H1 (cell line): ENCODE results near the gene COG4. TPM values are rescaled to one million over a fixed set of nuclear protein-coding genes. Genes with fewer than 3 reads are reported as not detected.

Experiments used
- CTCF ChIA-PET: fragments of 300-600 bp; sonication (Branson Sonifier 250); formaldehyde crosslinking; loops from one replicate; lab custom pipeline; 2021; ENCODE audit not compliant: partially characterized antibody; lab: Charles Lee
- POLR2A ChIA-PET: fragments of 300-600 bp; sonication (Branson Sonifier 250); formaldehyde crosslinking; loops from one replicate; lab custom pipeline; 2021; ENCODE audit warnings: inconsistent platforms; ENCODE audit not compliant: partially characterized antibody; lab: Charles Lee
- DNase-seq, 2 experiments: peaks; one replicate each; pipeline versions ENCODE4 v3.0.0 to v3.0.0-alpha.2; 2010 to 2022; ENCODE audit warnings: low spot score in 2 of 2, low read depth in 1 of 2, mixed read lengths in 1 of 2
- FAIRE-seq: peaks from 2 replicates; lab custom pipeline; 2011; peaks lifted over from hg19 to GRCh38; lab: Jason Lieb, UNC
- H2AFZ ChIP-seq: 2 replicates; pipeline ENCODE4 v1.8.1; 2012; ENCODE audit warnings: low read length, inconsistent platforms
- H2AK5ac ChIP-seq: 2 replicates; pipeline ENCODE4 v1.6.1; 2013; ENCODE audit warnings: low read depth, low read length
- H2BK120ac ChIP-seq: replicated peaks from 2 replicates; pipeline ENCODE3; 2013; ENCODE audit warnings: low read depth, low read length, inconsistent platforms
- H2BK12ac ChIP-seq: 2 replicates; pipeline ENCODE4 v1.6.1; 2013; ENCODE audit warnings: low read depth, low read length
- H2BK15ac ChIP-seq: 2 replicates; pipeline ENCODE4 v1.6.1; 2013; ENCODE audit warnings: low read length
- H2BK20ac ChIP-seq: 2 replicates; pipeline ENCODE4 v1.6.1; 2013; ENCODE audit warnings: low read length
- H2BK5ac ChIP-seq: 2 replicates; pipeline ENCODE4 v1.6.1; 2013; ENCODE audit warnings: low read depth, low read length
- H3K14ac ChIP-seq: 2 replicates; pipeline ENCODE4 v1.6.1; 2013; ENCODE audit warnings: inconsistent platforms; ENCODE audit not compliant: insufficient read length
- H3K18ac ChIP-seq: 2 replicates; pipeline ENCODE4 v1.6.1; 2013; ENCODE audit warnings: low read length; ENCODE audit errors: extremely low read depth
- H3K23ac ChIP-seq: 2 replicates; pipeline ENCODE4 v1.6.1; 2013; ENCODE audit warnings: inconsistent platforms; ENCODE audit not compliant: insufficient read length
- H3K23me2 ChIP-seq: 2 replicates; pipeline ENCODE4 v1.6.1; 2013; ENCODE audit warnings: low read depth, low read length
- H3K27ac ChIP-seq: 2 replicates; pipeline ENCODE4 v1.6.1; 2011; ENCODE audit warnings: low read depth, low read length, inconsistent platforms
- H3K27me3 ChIP-seq, 4 experiments: replicated peaks in 1 of 4; 1 replicate in 1 of 4; 2 replicates in 3 of 4; pipeline versions ENCODE4 v1.6.1 to v1.8.1; 2011 to 2013; ENCODE audit warnings: low read length in 3 of 4, mild to moderate bottlenecking in 3 of 4, inconsistent platforms in 2 of 4, mixed read lengths in 2 of 4, moderate library complexity in 1 of 4; ENCODE audit not compliant: control insufficient read depth in 3 of 4, insufficient read depth in 3 of 4; ENCODE audit errors: extremely low read depth in 1 of 4
- H3K36me3 ChIP-seq, 4 experiments: 2 replicates each; pipeline versions ENCODE4 v1.6.1 to v1.8.1; 2011 to 2013; ENCODE audit warnings: mild to moderate bottlenecking in 4 of 4, low read length in 3 of 4, moderate library complexity in 2 of 4, control low read depth in 1 of 4, inconsistent platforms in 1 of 4; ENCODE audit not compliant: insufficient read depth in 4 of 4, control insufficient read depth in 2 of 4
- H3K4ac ChIP-seq: replicated peaks from 2 replicates; pipeline ENCODE3; 2013; ENCODE audit warnings: low read length, low read depth, mixed read lengths, inconsistent platforms; ENCODE audit not compliant: insufficient read length
- H3K4me1 ChIP-seq, 4 experiments: replicated peaks in 1 of 4; 1 replicate in 1 of 4; 2 replicates in 3 of 4; pipeline versions ENCODE4 v1.6.1 to v1.8.1; 2011 to 2013; ENCODE audit warnings: low read length in 3 of 4, inconsistent platforms in 2 of 4, mixed read lengths in 1 of 4; ENCODE audit not compliant: insufficient read depth in 4 of 4, control insufficient read depth in 3 of 4
- H3K4me2 ChIP-seq, 2 experiments: 2 replicates each; pipeline versions ENCODE4 v1.6.1 to v1.8.1; 2011 to 2013; ENCODE audit warnings: low read depth in 2 of 2, low read length in 2 of 2, control low read depth in 1 of 2, inconsistent platforms in 1 of 2, mild to moderate bottlenecking in 1 of 2; ENCODE audit not compliant: insufficient read depth in 1 of 2
- H3K4me3 ChIP-seq, 4 experiments: fragments of 200-600, 300-600 bp in 1 of 4; sonication (generic), shearing (Covaris generic), sonication (Bioruptor Twin) in 1 of 4; 2 replicates each; pipeline versions ENCODE4 v1.5.1 to v1.8.1; 2011 to 2016; ENCODE audit warnings: low read length in 4 of 4, low read depth in 3 of 4, control low read depth in 2 of 4, inconsistent platforms in 2 of 4, mild to moderate bottlenecking in 2 of 4, mixed read lengths in 1 of 4, moderate library complexity in 1 of 4; ENCODE audit not compliant: insufficient read depth in 2 of 4; ENCODE audit errors: extremely low read depth in 1 of 4
- H3K56ac ChIP-seq: replicated peaks from 2 replicates; pipeline ENCODE3; 2013; ENCODE audit warnings: low read depth, mild to moderate bottlenecking, mixed read lengths, low read length, inconsistent platforms; ENCODE audit not compliant: insufficient read length
- H3K79me1 ChIP-seq: 2 replicates; pipeline ENCODE4 v1.6.1; 2013; ENCODE audit warnings: low read depth, low read length, control low read depth
- H3K79me2 ChIP-seq, 2 experiments: 2 replicates each; pipeline versions ENCODE4 v1.6.1 to v1.8.1; 2012 to 2013; ENCODE audit warnings: low read length in 2 of 2, mild to moderate bottlenecking in 2 of 2, inconsistent platforms in 1 of 2; ENCODE audit not compliant: insufficient read depth in 2 of 2, control insufficient read depth in 1 of 2
- H3K9ac ChIP-seq, 4 experiments: replicated peaks in 1 of 4; 1 replicate in 1 of 4; 2 replicates in 3 of 4; pipeline versions ENCODE4 v1.6.1 to v1.8.1; 2011 to 2013; ENCODE audit warnings: low read depth in 3 of 4, low read length in 3 of 4, control low read depth in 2 of 4, mild to moderate bottlenecking in 2 of 4, moderate library complexity in 2 of 4, inconsistent platforms in 1 of 4; ENCODE audit errors: extremely low read depth in 1 of 4
- H3K9me3 ChIP-seq, 2 experiments: 2 replicates each; pipeline versions ENCODE4 v1.6.1 to v1.8.1; 2012 to 2013; ENCODE audit warnings: mild to moderate bottlenecking in 2 of 2, moderate library complexity in 2 of 2, control low read depth in 1 of 2, inconsistent platforms in 1 of 2, low read depth in 1 of 2, low read length in 1 of 2, mixed read lengths in 1 of 2; ENCODE audit not compliant: insufficient read depth in 2 of 2
- H4K20me1 ChIP-seq, 2 experiments: replicated peaks in 1 of 2; 2 replicates each; pipeline versions ENCODE3 to v1.8.1; 2011 to 2013; ENCODE audit warnings: inconsistent platforms in 2 of 2, low read length in 2 of 2, mild to moderate bottlenecking in 1 of 2; ENCODE audit not compliant: insufficient read depth in 2 of 2, control insufficient read depth in 1 of 2
- H4K5ac ChIP-seq: 2 replicates; pipeline ENCODE4 v1.6.1; 2013; ENCODE audit warnings: low read length, low read depth, mixed read lengths, inconsistent platforms; ENCODE audit not compliant: insufficient read length
- H4K8ac ChIP-seq: 2 replicates; pipeline ENCODE4 v1.8.0; 2013; ENCODE audit warnings: mild to moderate bottlenecking, moderate library complexity, low read length, inconsistent platforms; ENCODE audit not compliant: insufficient read depth; ENCODE audit errors: extremely low read depth
- H4K91ac ChIP-seq: replicated peaks from 2 replicates; pipeline ENCODE3; 2013; ENCODE audit warnings: low read length, mixed read lengths, inconsistent platforms; ENCODE audit not compliant: insufficient read length
- EGR1 ChIP-seq: IDR thresholded peaks from 2 replicates; pipeline ENCODE4 v1.6.1; 2011; ENCODE audit warnings: low read depth, low read length, borderline replicate concordance
- HDAC2 ChIP-seq, 2 experiments: fragments of 300-600 bp in 1 of 2; sonication (generic) in 1 of 2; IDR thresholded peaks; 2 replicates each; pipeline ENCODE4 v1.6.1; 2011 to 2012; ENCODE audit warnings: low read depth in 2 of 2, low read length in 2 of 2, mild to moderate bottlenecking in 2 of 2, moderate library complexity in 2 of 2, borderline replicate concordance in 1 of 2, inconsistent platforms in 1 of 2
- JUN ChIP-seq: IDR thresholded peaks from 2 replicates; pipeline ENCODE4 v1.6.1; 2011; ENCODE audit warnings: low read depth, mild to moderate bottlenecking, improper control_type of control experiment, low read length
- KDM1A ChIP-seq: fragments of 200-600, 300-600 bp; sonication (generic); IDR thresholded peaks from 2 replicates; pipeline ENCODE4 v1.7.1; 2016; ENCODE audit warnings: mild to moderate bottlenecking, low read length, borderline replicate concordance
- RNF2 ChIP-seq: fragments of 200-900, 300-1000 bp; sonication (generic); IDR thresholded peaks from 2 replicates; pipeline ENCODE4 v1.7.1; 2016; ENCODE audit warnings: borderline replicate concordance, low read depth, mild to moderate bottlenecking, antibody characterized with exemption, low read length; ENCODE audit not compliant: poor library complexity, severe bottlenecking; ENCODE audit errors: missing control alignments
- SIN3A ChIP-seq, 2 experiments: IDR thresholded peaks in 1 of 2; conservative IDR thresholded peaks in 1 of 2; 2 replicates each; pipeline ENCODE4 v1.6.1; 2011 to 2012; ENCODE audit warnings: low read length in 2 of 2, improper control_type of control experiment in 1 of 2, low read depth in 1 of 2, mild to moderate bottlenecking in 1 of 2
- SP1 ChIP-seq: IDR thresholded peaks from 2 replicates; pipeline ENCODE4 v1.6.1; 2011; ENCODE audit warnings: low read depth, low read length
- WGBS, 2 experiments: shearing (Covaris generic) in 1 of 2; methylation state at CpG; one replicate each; pipeline versions ENCODE4 v1.1.6 to v1.1.7; 2013 to 2015; ENCODE audit warnings: low lambda C conversion rate in 2 of 2, mixed read lengths in 2 of 2, inconsistent platforms in 1 of 2, low coverage in 1 of 2, missing lambda C conversion rate in 1 of 2; ENCODE audit not compliant: insufficient replicate concordance in 2 of 2, insufficient coverage in 1 of 2, insufficient read length in 1 of 2; ENCODE audit errors: extremely low coverage in 1 of 2, missing lambda C conversion rate in 1 of 2; 5-methylcytosine and 5-hydroxymethylcytosine counted together
- polyA plus RNA-seq, 7 experiments: library from polyadenylated mRNA; depleted of rRNA in 3 of 7; stranded (reverse) in 5 of 7; unstranded in 2 of 7; fragments of >200 nt in 5 of 7; fragments of 200-250 nt in 2 of 7; gene quantifications; 1 replicate in 5 of 7; 2 replicates in 1 of 7; 4 replicates in 1 of 7; pipeline versions ENCODE4 v1.2.1 to v1.2.3, GENCODE V29; 2011 to 2013; ENCODE audit warnings: missing spikeins in 2 of 7, mixed read lengths in 2 of 7
- total RNA-seq: library from RNA; stranded (reverse); fragmentation: NEBNext Ultra II Directional; extraction: Animal tissue kit (Norgen Biotek cat#: 25700); gene quantifications from 2 replicates; pipeline ENCODE4 v1.2.1, GENCODE V29; 2021
- TF ChIP-seq, protein P1 (sequence below): IDR thresholded peaks from 2 replicates; pipeline ENCODE4 v1.6.1; 2012; ENCODE audit warnings: inconsistent platforms
- TF ChIP-seq, protein P2 (sequence below): IDR thresholded peaks from 2 replicates; pipeline ENCODE4 v1.6.1; 2011; ENCODE audit warnings: low read length, improper control_type of control experiment

COG4 gene
- total and polyA plus RNA-seq, 2 of the 8 experiments (the other 6 are each of a cell fraction or from before 2014, with no cell fraction given), result 46.1 to 50.2 TPM

DNA sequence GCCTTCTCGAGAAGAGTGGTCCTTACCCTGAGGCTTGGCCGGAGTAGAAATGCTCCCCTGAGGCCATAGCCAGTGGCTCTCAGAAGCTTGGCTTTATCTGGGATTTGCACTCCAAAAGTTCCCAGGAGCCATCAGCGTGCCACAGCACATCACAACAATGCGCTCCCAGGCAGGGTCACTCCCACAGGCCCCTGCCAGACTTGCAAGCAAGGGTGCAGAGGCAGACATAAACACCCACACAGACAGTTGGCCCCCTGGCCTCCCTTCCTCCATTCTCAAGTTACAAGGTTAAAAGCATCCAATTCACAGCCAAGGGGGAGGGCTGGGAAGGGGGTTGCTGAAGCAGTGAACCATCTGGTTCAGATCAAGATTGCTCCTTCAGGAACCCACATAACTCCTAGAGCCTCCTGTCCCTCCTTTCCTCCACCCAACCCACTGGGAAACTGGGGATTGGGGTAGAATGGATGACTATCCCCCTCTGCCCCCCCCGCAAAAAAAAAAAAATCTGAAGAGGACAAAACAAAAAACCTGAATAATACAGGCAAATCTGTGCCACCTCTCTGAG is 86.3 kb downstream of the COG4 start:
- H3K4ac ChIP-seq, result no peak overlapping the region
- WGBS, 2 experiments, result 45% methylated on average over 4 of the region's 5 CpGs; no CpG with 5 or more reads in 1 of the 2 experiments
- TF ChIP-seq RNF2, result no peak
- TF ChIP-seq, protein P1, sequence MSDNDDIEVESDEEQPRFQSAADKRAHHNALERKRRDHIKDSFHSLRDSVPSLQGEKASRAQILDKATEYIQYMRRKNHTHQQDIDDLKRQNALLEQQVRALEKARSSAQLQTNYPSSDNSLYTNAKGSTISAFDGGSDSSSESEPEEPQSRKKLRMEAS, result peak; percentile 46
- TF ChIP-seq, protein P2, sequence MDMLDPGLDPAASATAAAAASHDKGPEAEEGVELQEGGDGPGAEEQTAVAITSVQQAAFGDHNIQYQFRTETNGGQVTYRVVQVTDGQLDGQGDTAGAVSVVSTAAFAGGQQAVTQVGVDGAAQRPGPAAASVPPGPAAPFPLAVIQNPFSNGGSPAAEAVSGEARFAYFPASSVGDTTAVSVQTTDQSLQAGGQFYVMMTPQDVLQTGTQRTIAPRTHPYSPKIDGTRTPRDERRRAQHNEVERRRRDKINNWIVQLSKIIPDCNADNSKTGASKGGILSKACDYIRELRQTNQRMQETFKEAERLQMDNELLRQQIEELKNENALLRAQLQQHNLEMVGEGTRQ, result no peak
- no peak for TF ChIP-seq JUN
- TF ChIP-seq EGR1, result peak; percentile 55; the same call in 1 of the 2 replicates
- TF ChIP-seq KDM1A, result no peak
- no peak for TF ChIP-seq SIN3A (conservative IDR thresholded peaks at IDR 0.05 in 1 of 2, IDR thresholded peaks at IDR 0.05 in 1 of 2; ENCODE audit: low read depth in 1 of 2, low read length in 2 of 2)
- peak; percentile 61 to 72; a peak in 1 of 4 replicates for TF ChIP-seq HDAC2 (IDR thresholded peaks at IDR 0.05; ENCODE audit: borderline replicate concordance in 1 of 2, low read depth in 2 of 2, low read length in 2 of 2)
- peak; percentile 54; the same call in 1 of the 2 replicates for TF ChIP-seq SP1

More for the DNA sequence above, 86.3 kb downstream of the COG4 start:
- Histone ChIP-seq H3K18ac (peak overlapping the region; percentile 17; the same call in 1 of the 2 replicates), H2BK12ac (0 out of 2 replicates have a peak overlapping the region, but pooled peaks have one; percentile 22), H4K5ac (no peak overlapping the region), H4K8ac (no peak overlapping the region), H3K23ac (no peak overlapping the region), H3K36me3 (peaks cover 0 to 5% (median 0%) of the 10 kb centered on the region in 4 experiments; a peak in 3 of 8 replicates), H3K9ac (peak overlapping the region in 2 of 4 experiments; percentile 8 to 66; a peak in 2 of 7 replicates), H2BK120ac (no peak overlapping the region), H3K27me3 (no peaks in the 10 kb centered on the region), H2BK15ac (no peak overlapping the region), H3K4me3 (peak overlapping the region; percentile 76 to 92 (median 80); a peak in 7 of 8 replicates), H4K91ac (no peak overlapping the region), H3K23me2 (peaks cover 11% of the 10 kb centered on the region), H3K14ac (no peak overlapping the region), H2AK5ac (0 out of 2 replicates have a peak overlapping the region, but pooled peaks have one; percentile 2), H3K4me2 (peak overlapping the region; percentile 91 to 98), H3K27ac (no peak overlapping the region), H3K9me3 (no peaks in the 10 kb centered on the region), H2BK5ac (peak overlapping the region; percentile 61; the same call in 1 of the 2 replicates), H3K79me2 (peaks cover 0 to 53% of the 10 kb centered on the region in 2 experiments; a peak in 3 of 4 replicates), H3K4me1 (peaks cover 15 to 32% (median 20%) of the 10 kb centered on the region in 4 experiments), H3K79me1 (peaks cover 12% of the 10 kb centered on the region), H2AFZ (no peak overlapping the region), H3K56ac (no peak overlapping the region), H4K20me1 (no peaks in the 10 kb centered on the region), H2BK20ac (0 out of 2 replicates have a peak overlapping the region, but pooled peaks have one; percentile 23)
- FAIRE-seq (no peak), DNase-seq (peak; percentile 67 to 70)
- POLR2A ChIA-PET, result interaction anchor here (0.5 to 3.6 kb wide), 11 partner anchors 9 to 453 kb away, joined by 3 to 22 read pairs (median 4); partner anchors contain the start of gene FCSK
- CTCF ChIA-PET, result interaction anchor here (0.7 to 4.2 kb wide), 6 partner anchors 17 to 48 kb away, joined by 3 to 37 read pairs (median 5); partner anchors contain the start of gene FCSK
